ENCODE measurements around the gene NADSYN1. TPM values are rescaled to one million over a fixed set of nuclear protein-coding genes. Genes with fewer than 3 reads are reported as not detected.

The NADSYN1 gene
- total RNA-seq, 2 donors from 2014 or later: 18.0 to 18.8 TPM

GRCh38 chr11:71458146-71459070 lies 5.4 kb downstream of the NADSYN1 start:
- no peak for TF ChIP-seq CTCF (IDR thresholded peaks at IDR 0.05)
- H3K4me3 ChIP-seq: no peak overlapping the region
- no peak overlapping the region for H3K27ac ChIP-seq
- peaks cover 0 to 9% of the 10 kb centered on the region in 2 donors for H3K4me1 ChIP-seq
- no peaks in the 10 kb centered on the region for H3K27me3 ChIP-seq
- H3K9me3 ChIP-seq: no peaks in the 10 kb centered on the region
- DNase-seq (ENCODE audit: low spot score): no peak
- H3K36me3 ChIP-seq: peaks cover 69% of the 10 kb centered on the region

GRCh38 chr11:71459076-71459766 lies 6.2 kb downstream of the NADSYN1 start:
- H3K27ac ChIP-seq: no peak overlapping the region
- H3K27me3 ChIP-seq: no peaks in the 10 kb centered on the region
- peaks cover 0 to 1% of the 10 kb centered on the region in 2 donors for H3K4me1 ChIP-seq
- TF ChIP-seq CTCF (IDR thresholded peaks at IDR 0.05): no peak
- no peak overlapping the region for H3K4me3 ChIP-seq
- H3K36me3 ChIP-seq: peaks cover 69% of the 10 kb centered on the region
- H3K9me3 ChIP-seq: no peaks in the 10 kb centered on the region
- no peak for DNase-seq (ENCODE audit: low spot score)

GRCh38 chr11:71459767-71460320 lies 6.8 kb downstream of the NADSYN1 start:
- Histone ChIP-seq H3K4me1 (no peaks in the 10 kb centered on the region), H3K4me3 (no peak overlapping the region), H3K27me3 (no peaks in the 10 kb centered on the region), H3K9me3 (no peaks in the 10 kb centered on the region), H3K27ac (no peak overlapping the region), H3K36me3 (peaks cover 69% of the 10 kb centered on the region)
- DNase-seq (ENCODE audit: low spot score): no peak
- no peak for TF ChIP-seq CTCF (IDR thresholded peaks at IDR 0.05)

- no peak for TF ChIP-seq CTCF (IDR thresholded peaks at IDR 0.05)
- Histone ChIP-seq H3K27ac (no peak overlapping the region), H3K27me3 (no peaks in the 10 kb centered on the region), H3K9me3 (no peaks in the 10 kb centered on the region), H3K4me3 (no peak overlapping the region), H3K4me1 (no peaks in the 10 kb centered on the region), H3K36me3 (peaks cover 53% of the 10 kb centered on the region)
- no peak for DNase-seq (ENCODE audit: low spot score)
Measured at GRCh38 chr11:71461696-71462095, 8.7 kb downstream of the NADSYN1 start.

- H3K27ac ChIP-seq: no peak overlapping the region
- TF ChIP-seq CTCF (IDR thresholded peaks at IDR 0.05): no peak
- no peak for DNase-seq (ENCODE audit: low spot score)
- H3K4me1 ChIP-seq: no peaks in the 10 kb centered on the region
- peaks cover 51% of the 10 kb centered on the region for H3K36me3 ChIP-seq
- H3K9me3 ChIP-seq: no peaks in the 10 kb centered on the region
- H3K27me3 ChIP-seq: no peaks in the 10 kb centered on the region
- no peak overlapping the region for H3K4me3 ChIP-seq
Measured at GRCh38 chr11:71462726-71463125, 9.7 kb downstream of the NADSYN1 start.
